HCT116 (cell line): ENCODE results near the gene RAPGEF3. TPM values are rescaled to one million over a fixed set of nuclear protein-coding genes. Genes with fewer than 3 reads are reported as not detected.

Experiments
- ATAC-seq: fragments of 200-7000 bp; cut with Tn5 transposase; 2 replicates; pipeline ENCODE4 v1.9.1; 2020; ENCODE audit warnings: mild to moderate bottlenecking, moderate library complexity
- BruUV-seq: library from RNA; stranded (reverse); fragments of 400-500 nt; replicated peaks from 2 replicates; lab custom pipeline; 2021; lab: Mats Ljungman, UMichigan
- CTCF ChIA-PET: fragments of 300-600 bp; sonication (Branson Sonifier 250); formaldehyde crosslinking; loops from one replicate; lab custom pipeline; 2021; ENCODE audit warnings: antibody characterized with exemption; lab: Charles Lee
- POLR2A ChIA-PET: fragments of 300-600, 350-600 bp; sonication (Branson Sonifier 250); formaldehyde crosslinking; loops from one replicate; lab custom pipeline; 2021; ENCODE audit warnings: antibody characterized with exemption; lab: Charles Lee
- RAD21 ChIA-PET, 2 experiments: fragments of 300-600 bp; sonication (Branson Sonifier 250); formaldehyde crosslinking; loops; one replicate each; lab custom pipeline; 2023; ENCODE audit warnings: low total read pairs in 2 of 2; ENCODE audit not compliant: uncharacterized antibody in 2 of 2, unreplicated experiment in 2 of 2, low non-redundant PET in 1 of 2; lab: Charles Lee
- DNase-seq: peaks from one replicate; pipeline ENCODE4 v3.0.0-alpha.2; 2010; ENCODE audit warnings: low read depth, low spot score
- H2AFZ ChIP-seq: fragments of 200-600 bp; shearing (Covaris generic), sonication (generic); 2 replicates; pipeline ENCODE4 v1.6.1; 2017; ENCODE audit warnings: low read depth, mixed run types, mixed read lengths, antibody characterized with exemption, low read length; ENCODE audit not compliant: poor library complexity, severe bottlenecking
- H3K27ac ChIP-seq: 2 replicates; pipeline ENCODE4 v1.5.1; 2012; ENCODE audit warnings: low read depth, low read length
- H3K27me3 ChIP-seq: fragments of 200-600 bp; sonication (generic); 2 replicates; pipeline ENCODE4 v1.6.1; 2016; ENCODE audit warnings: mixed run types, low read length, mixed read lengths; ENCODE audit not compliant: insufficient read depth
- H3K36me3 ChIP-seq, 2 experiments: fragments of 200-500 bp in 1 of 2; fragments of 200-600 bp in 1 of 2; sonication (Bioruptor generic) in 1 of 2; sonication (generic) in 1 of 2; 2 replicates each; pipeline versions ENCODE4 v1.5.1 to v1.6.1; 2014 to 2016; ENCODE audit warnings: low read length in 2 of 2, inconsistent platforms in 1 of 2, mixed read lengths in 1 of 2, mixed run types in 1 of 2; ENCODE audit not compliant: insufficient read depth in 2 of 2, control insufficient read depth in 1 of 2
- H3K4me1 ChIP-seq, 2 experiments: fragments of 200-600 bp in 1 of 2; sonication (generic) in 1 of 2; 2 replicates each; pipeline versions ENCODE4 v1.5.1 to v1.6.1; 2012 to 2017; ENCODE audit warnings: low read length in 2 of 2, inconsistent platforms in 1 of 2, mild to moderate bottlenecking in 1 of 2, mixed read lengths in 1 of 2, mixed run types in 1 of 2, moderate library complexity in 1 of 2; ENCODE audit not compliant: insufficient read depth in 2 of 2, control insufficient read depth in 1 of 2
- H3K4me2 ChIP-seq: fragments of 200-600 bp; sonication (generic); 2 replicates; pipeline ENCODE4 v1.6.1; 2017; ENCODE audit warnings: mixed run types, low read length, mixed read lengths
- H3K4me3 ChIP-seq, 2 experiments: fragments of 200-600 bp in 1 of 2; sonication (generic) in 1 of 2; replicated peaks in 1 of 2; 2 replicates each; pipeline ENCODE4 v1.5.1; 2011 to 2016; ENCODE audit warnings: low read length in 2 of 2, control low read depth in 1 of 2, low read depth in 1 of 2, mild to moderate bottlenecking in 1 of 2, mixed read lengths in 1 of 2, mixed run types in 1 of 2
- H3K79me2 ChIP-seq: fragments of 200-600 bp; sonication (generic); 2 replicates; pipeline ENCODE4 v1.6.1; 2017; ENCODE audit warnings: mild to moderate bottlenecking, mixed run types, low read length, moderate library complexity, mixed read lengths; ENCODE audit not compliant: insufficient read depth
- H3K9ac ChIP-seq: fragments of 200-600 bp; sonication (generic); 2 replicates; pipeline ENCODE4 v1.6.1; 2016; ENCODE audit warnings: low read length, mixed read lengths
- H3K9me2 ChIP-seq: fragments of 200-600 bp; sonication (generic), shearing (Covaris generic); 2 replicates; pipeline ENCODE4 v1.6.1; 2017; ENCODE audit warnings: mixed run types, mild to moderate bottlenecking, moderate library complexity; ENCODE audit not compliant: insufficient read depth
- H3K9me3 ChIP-seq, 2 experiments: fragments of 200-500 bp in 1 of 2; fragments of 200-600 bp in 1 of 2; sonication (Bioruptor generic) in 1 of 2; sonication (generic) in 1 of 2; 2 replicates each; pipeline ENCODE4 v1.6.1; 2014 to 2017; ENCODE audit warnings: low read length in 2 of 2, mixed read lengths in 2 of 2, inconsistent platforms in 1 of 2, low read depth in 1 of 2, mild to moderate bottlenecking in 1 of 2, mixed run types in 1 of 2, moderate library complexity in 1 of 2; ENCODE audit not compliant: control insufficient read depth in 1 of 2, insufficient read depth in 1 of 2
- H4K20me1 ChIP-seq: fragments of 200-600 bp; sonication (generic), shearing (Covaris generic); 2 replicates; pipeline ENCODE4 v1.6.1; 2017; ENCODE audit warnings: mixed run types, mild to moderate bottlenecking, moderate library complexity; ENCODE audit not compliant: insufficient read depth
- CBX3 ChIP-seq: IDR thresholded peaks from 2 replicates; pipeline ENCODE4 v1.6.1; 2012; ENCODE audit warnings: low read depth
- EGR1 ChIP-seq: IDR thresholded peaks from 2 replicates; pipeline ENCODE4 v1.6.1; 2012; ENCODE audit warnings: low read depth
- EZH2 ChIP-seq: fragments of 200-600 bp; sonication (generic); IDR thresholded peaks from 2 replicates; pipeline ENCODE4 v1.6.1; 2017; ENCODE audit warnings: antibody characterized with exemption, mixed run types
- EZH2phosphoT487 ChIP-seq: fragments of 200-600 bp; IDR thresholded peaks from 2 replicates; pipeline ENCODE4 v1.6.1; 2018; ENCODE audit warnings: antibody characterized with exemption, borderline replicate concordance
- POLR2A ChIP-seq: IDR thresholded peaks from 2 replicates; pipeline ENCODE4 v1.7.0; 2011; ENCODE audit warnings: borderline replicate concordance; ENCODE audit not compliant: insufficient read depth, insufficient read length; ENCODE audit errors: extremely low read depth
- POLR2AphosphoS5 ChIP-seq: IDR thresholded peaks from 2 replicates; pipeline ENCODE4 v1.6.1; 2011; ENCODE audit warnings: mild to moderate bottlenecking, low read depth, low read length, moderate library complexity
- RAD21 ChIP-seq: IDR thresholded peaks from 2 replicates; pipeline ENCODE4 v1.6.1; 2012; ENCODE audit warnings: low read depth, mild to moderate bottlenecking
- TCF7L2 ChIP-seq: IDR thresholded peaks from 2 replicates; pipeline ENCODE4 v1.7.0; 2011; ENCODE audit warnings: borderline replicate concordance, inconsistent platforms; ENCODE audit not compliant: insufficient read depth, insufficient read length; ENCODE audit errors: extremely low read depth
- ZFX ChIP-seq: fragments of 450-650 bp; IDR thresholded peaks from 2 replicates; pipeline ENCODE4 v1.6.1; 2017
- intact Hi-C: fragments of 100-400 bp; cut with micrococcal nuclease; formaldehyde crosslinking; loops from 2 replicates; pipeline ENCODE4 v1.10.0; 2022
- total RNA-seq: library from RNA; stranded (reverse); gene quantifications from one replicate; pipeline ENCODE4 v1.2.1, GENCODE V29; 2021; ENCODE audit not compliant: unreplicated experiment
- TF ChIP-seq, protein P1 (sequence below): IDR thresholded peaks from 2 replicates; pipeline ENCODE4 v1.6.1; 2011; ENCODE audit warnings: mild to moderate bottlenecking, low read length, moderate library complexity; ENCODE audit not compliant: insufficient replicate concordance; ENCODE audit errors: extremely low read depth
- TF ChIP-seq, protein P2 (sequence below): IDR thresholded peaks from 2 replicates; pipeline ENCODE4 v1.6.1; 2012; ENCODE audit warnings: low read depth
- TF ChIP-seq, protein P3 (sequence below), 3 experiments: fragments of 200-600 bp in 1 of 3; sonication (generic) in 1 of 3; IDR thresholded peaks in 2 of 3; conservative IDR thresholded peaks in 1 of 3; 2 replicates each; pipeline ENCODE4 v1.5.1; 2012 to 2017; ENCODE audit warnings: low read depth in 2 of 3, low read length in 2 of 3, antibody characterized with exemption in 1 of 3, borderline replicate concordance in 1 of 3, control low read depth in 1 of 3, mild to moderate bottlenecking in 1 of 3, mixed read lengths in 1 of 3, mixed run types in 1 of 3, moderate library complexity in 1 of 3; ENCODE audit not compliant: insufficient read depth in 1 of 3

Gene RAPGEF3
- total RNA-seq, 1 experiment from 2014 or later: 1.8 TPM

DNA sequence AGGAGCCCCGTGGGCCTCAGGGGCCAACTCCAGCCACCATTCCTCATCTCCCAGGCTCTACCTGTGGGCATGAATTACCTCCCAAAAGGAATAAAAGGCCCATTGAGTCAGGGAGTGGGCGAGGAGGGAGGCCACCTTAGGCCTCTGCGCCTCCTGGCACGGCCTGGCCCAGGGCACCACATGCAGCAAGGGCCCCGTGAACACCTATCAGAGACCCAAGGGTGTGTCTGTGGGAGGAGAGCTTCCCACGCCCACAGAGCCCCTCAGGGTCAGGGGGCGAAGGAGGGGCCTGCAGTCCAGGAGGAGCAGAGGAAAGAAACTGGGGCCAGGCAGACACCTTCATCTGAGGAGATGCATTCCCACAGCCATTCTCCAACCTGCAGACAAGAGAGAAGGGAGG, 12.2 kb downstream of the RAPGEF3 start:
- intact Hi-C loops: no loop called here
- Histone ChIP-seq H3K27ac (no peak overlapping the region), H3K36me3 (no peaks in the 10 kb centered on the region), H3K27me3 (no peaks in the 10 kb centered on the region), H4K20me1 (no peaks in the 10 kb centered on the region), H3K4me2 (no peak overlapping the region), H3K4me3 (no peak overlapping the region), H3K9me2 (no peaks in the 10 kb centered on the region), H3K79me2 (no peaks in the 10 kb centered on the region), H3K4me1 (peaks cover 10 to 21% of the 10 kb centered on the region in 2 experiments), H3K9me3 (no peaks in the 10 kb centered on the region), H2AFZ (no peak overlapping the region), H3K9ac (no peak overlapping the region)
- DNase-seq (no peak), ATAC-seq (no peak)
- BruUV-seq: no TSS peak
- RAD21 ChIA-PET: no interaction called here
- POLR2A ChIA-PET: no interaction called here
- CTCF ChIA-PET: interaction anchor here (1.0 to 1.9 kb wide), 2 partner anchors 12 to 20 kb away, joined by 4 to 7 read pairs; partner anchors contain the start of gene RAPGEF3
- TF ChIP-seq, protein P1, sequence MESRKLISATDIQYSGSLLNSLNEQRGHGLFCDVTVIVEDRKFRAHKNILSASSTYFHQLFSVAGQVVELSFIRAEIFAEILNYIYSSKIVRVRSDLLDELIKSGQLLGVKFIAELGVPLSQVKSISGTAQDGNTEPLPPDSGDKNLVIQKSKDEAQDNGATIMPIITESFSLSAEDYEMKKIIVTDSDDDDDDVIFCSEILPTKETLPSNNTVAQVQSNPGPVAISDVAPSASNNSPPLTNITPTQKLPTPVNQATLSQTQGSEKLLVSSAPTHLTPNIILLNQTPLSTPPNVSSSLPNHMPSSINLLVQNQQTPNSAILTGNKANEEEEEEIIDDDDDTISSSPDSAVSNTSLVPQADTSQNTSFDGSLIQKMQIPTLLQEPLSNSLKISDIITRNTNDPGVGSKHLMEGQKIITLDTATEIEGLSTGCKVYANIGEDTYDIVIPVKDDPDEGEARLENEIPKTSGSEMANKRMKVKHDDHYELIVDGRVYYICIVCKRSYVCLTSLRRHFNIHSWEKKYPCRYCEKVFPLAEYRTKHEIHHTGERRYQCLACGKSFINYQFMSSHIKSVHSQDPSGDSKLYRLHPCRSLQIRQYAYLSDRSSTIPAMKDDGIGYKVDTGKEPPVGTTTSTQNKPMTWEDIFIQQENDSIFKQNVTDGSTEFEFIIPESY: no peak
- TF ChIP-seq, protein P2, sequence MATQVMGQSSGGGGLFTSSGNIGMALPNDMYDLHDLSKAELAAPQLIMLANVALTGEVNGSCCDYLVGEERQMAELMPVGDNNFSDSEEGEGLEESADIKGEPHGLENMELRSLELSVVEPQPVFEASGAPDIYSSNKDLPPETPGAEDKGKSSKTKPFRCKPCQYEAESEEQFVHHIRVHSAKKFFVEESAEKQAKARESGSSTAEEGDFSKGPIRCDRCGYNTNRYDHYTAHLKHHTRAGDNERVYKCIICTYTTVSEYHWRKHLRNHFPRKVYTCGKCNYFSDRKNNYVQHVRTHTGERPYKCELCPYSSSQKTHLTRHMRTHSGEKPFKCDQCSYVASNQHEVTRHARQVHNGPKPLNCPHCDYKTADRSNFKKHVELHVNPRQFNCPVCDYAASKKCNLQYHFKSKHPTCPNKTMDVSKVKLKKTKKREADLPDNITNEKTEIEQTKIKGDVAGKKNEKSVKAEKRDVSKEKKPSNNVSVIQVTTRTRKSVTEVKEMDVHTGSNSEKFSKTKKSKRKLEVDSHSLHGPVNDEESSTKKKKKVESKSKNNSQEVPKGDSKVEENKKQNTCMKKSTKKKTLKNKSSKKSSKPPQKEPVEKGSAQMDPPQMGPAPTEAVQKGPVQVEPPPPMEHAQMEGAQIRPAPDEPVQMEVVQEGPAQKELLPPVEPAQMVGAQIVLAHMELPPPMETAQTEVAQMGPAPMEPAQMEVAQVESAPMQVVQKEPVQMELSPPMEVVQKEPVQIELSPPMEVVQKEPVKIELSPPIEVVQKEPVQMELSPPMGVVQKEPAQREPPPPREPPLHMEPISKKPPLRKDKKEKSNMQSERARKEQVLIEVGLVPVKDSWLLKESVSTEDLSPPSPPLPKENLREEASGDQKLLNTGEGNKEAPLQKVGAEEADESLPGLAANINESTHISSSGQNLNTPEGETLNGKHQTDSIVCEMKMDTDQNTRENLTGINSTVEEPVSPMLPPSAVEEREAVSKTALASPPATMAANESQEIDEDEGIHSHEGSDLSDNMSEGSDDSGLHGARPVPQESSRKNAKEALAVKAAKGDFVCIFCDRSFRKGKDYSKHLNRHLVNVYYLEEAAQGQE: no peak
- TF ChIP-seq EZH2phosphoT487: no peak
- no peak for TF ChIP-seq RAD21
- TF ChIP-seq ZFX: no peak
- no peak for TF ChIP-seq EGR1
- TF ChIP-seq POLR2AphosphoS5: no peak
- TF ChIP-seq, protein P3, sequence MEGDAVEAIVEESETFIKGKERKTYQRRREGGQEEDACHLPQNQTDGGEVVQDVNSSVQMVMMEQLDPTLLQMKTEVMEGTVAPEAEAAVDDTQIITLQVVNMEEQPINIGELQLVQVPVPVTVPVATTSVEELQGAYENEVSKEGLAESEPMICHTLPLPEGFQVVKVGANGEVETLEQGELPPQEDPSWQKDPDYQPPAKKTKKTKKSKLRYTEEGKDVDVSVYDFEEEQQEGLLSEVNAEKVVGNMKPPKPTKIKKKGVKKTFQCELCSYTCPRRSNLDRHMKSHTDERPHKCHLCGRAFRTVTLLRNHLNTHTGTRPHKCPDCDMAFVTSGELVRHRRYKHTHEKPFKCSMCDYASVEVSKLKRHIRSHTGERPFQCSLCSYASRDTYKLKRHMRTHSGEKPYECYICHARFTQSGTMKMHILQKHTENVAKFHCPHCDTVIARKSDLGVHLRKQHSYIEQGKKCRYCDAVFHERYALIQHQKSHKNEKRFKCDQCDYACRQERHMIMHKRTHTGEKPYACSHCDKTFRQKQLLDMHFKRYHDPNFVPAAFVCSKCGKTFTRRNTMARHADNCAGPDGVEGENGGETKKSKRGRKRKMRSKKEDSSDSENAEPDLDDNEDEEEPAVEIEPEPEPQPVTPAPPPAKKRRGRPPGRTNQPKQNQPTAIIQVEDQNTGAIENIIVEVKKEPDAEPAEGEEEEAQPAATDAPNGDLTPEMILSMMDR (IDR thresholded peaks at IDR 0.05 in 2 of 3, conservative IDR thresholded peaks at IDR 0.05 in 1 of 3; ENCODE audit: borderline replicate concordance in 1 of 3, insufficient read depth in 1 of 3, low read depth in 2 of 3, low read length in 2 of 3): no peak
- no peak for TF ChIP-seq EZH2
- no peak for TF ChIP-seq TCF7L2
- TF ChIP-seq POLR2A: no peak
- TF ChIP-seq CBX3: no peak
